Stimulated activated CD4-positive, alpha-beta T cell treated with anti-CD3 and anti-CD28 coated beads, TNF-alpha, amount 100 ng/mL, for 48 hours (primary cell): ENCODE results near the gene CDKN1C.
A peak's percentile ranks its signal among the peaks of the same experiment; 100 is the strongest.

ENCODE experiments used
- DNase-seq, 3 donors: peaks; one replicate each; pipeline ENCODE4 v3.0.0-alpha.2; 2020; ENCODE audit warnings: low read depth in 3 of 3

CDKN1C gene

DNA sequence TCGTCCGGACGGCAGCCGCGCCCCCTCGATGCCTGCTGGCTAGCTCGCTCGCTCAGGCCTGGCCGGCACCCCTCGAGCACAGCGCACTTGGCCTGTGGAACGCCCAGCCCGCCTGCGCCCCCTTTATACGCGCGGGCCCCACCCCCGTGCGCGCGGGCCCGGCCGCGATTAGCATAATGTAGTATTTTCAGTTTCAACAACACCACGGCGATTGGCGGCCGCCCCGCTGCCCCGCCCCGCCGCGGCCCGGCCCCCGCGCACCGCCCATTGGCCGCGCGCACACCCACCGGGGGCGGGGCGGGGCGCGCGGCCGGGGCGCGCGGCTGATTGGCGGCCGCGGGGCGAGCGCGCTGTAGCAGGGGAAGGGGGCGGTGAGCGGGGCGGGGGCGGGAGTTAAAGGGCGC lies at the start of gene CDKN1C:
CDKN1C (minus strand) TSS at position 98 of the 404 bp plus-strand sequence. CDS start 319 bp downstream, outside the sequence.
- peak; percentile 48 to 69 (median 61) for DNase-seq

DNA sequence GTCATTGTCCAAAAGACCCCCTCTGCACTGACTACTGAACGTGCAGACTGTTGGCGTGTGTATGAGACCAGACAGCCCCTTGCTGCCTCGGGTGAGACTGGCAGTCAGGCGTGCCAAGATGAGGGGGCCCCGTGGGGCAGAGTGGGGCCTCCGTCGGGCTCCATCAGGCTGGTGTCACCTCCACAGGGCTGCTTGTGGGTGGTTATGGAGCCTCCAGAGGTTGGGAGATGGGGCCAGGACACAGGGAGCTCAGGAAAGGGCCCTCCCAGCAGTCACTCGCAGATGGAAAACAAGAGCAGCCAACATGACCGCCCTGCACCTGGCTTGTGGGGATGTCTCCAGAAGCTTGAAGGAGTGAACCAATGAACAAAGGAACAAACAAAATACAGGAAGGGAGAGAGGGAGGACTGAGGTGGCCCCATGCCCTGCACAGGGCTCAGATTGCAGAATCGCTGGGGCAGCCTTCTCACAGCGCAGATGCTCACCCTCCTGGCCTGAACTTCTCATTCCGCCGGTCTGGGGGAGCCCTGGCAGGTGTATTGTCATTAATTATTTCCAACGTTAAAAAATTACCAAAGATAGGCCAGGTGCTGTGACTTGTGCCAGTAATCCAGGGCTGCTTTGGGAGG lies 49.1 kb upstream of the CDKN1C start:
- no peak for DNase-seq

GRCh38 chr11:2934021-2934550 lies 48.5 kb upstream of the CDKN1C start:
- DNase-seq: no peak

DNA sequence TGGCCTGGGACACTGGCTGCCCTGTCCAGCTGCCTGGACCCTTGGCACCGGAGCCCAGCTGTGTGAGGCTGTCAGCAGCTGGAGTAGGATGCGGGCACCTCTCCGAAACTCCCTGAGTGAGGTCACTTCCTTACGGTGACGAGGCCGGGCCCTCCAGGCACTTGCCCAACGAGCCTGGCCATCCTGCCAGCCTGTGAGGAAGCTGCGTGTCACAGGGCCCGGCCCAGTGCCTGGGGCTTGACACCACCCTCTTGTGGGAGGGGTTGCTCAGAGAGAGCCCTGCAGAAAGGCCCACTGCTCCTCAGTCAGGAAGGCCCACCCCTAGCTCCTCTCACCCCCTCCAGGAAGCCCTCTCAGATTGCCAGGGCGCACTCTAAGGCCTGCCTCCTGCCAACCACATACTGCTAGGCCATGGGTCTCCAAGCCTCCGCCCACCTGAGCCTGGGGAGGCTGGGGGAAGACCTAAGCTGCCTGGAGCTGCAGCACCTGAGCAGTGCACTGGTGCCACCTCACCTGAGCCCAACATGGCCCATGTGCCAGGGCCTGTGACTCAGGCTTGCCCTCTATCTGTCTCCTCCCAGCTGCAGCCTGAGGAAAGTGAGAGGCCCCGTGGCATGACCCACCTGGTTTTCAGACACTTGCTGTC lies 47.9 kb upstream of the CDKN1C start:
- DNase-seq: peak in 1 of 3 donors; percentile 50

DNA sequence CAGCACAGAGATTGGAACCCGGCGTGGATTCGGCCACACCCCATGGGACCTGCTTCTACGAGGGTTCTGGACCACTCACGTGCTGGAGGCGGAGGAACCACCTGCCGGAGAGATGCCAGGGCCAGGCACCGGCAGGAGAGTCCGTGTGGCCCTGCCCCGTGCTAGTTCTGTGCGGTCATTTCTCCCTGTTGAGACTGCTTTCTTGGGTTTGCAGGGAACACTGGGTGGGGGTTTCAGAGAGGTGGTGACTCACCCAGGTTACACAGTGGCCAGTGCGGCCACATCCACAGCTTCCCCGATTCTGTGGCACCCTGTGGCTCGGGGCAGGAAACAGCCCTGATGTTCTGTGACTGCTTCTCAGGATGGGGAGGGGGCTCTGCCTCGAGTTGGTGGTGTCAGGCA lies 47.3 kb upstream of the CDKN1C start:
- no peak for DNase-seq

DNA sequence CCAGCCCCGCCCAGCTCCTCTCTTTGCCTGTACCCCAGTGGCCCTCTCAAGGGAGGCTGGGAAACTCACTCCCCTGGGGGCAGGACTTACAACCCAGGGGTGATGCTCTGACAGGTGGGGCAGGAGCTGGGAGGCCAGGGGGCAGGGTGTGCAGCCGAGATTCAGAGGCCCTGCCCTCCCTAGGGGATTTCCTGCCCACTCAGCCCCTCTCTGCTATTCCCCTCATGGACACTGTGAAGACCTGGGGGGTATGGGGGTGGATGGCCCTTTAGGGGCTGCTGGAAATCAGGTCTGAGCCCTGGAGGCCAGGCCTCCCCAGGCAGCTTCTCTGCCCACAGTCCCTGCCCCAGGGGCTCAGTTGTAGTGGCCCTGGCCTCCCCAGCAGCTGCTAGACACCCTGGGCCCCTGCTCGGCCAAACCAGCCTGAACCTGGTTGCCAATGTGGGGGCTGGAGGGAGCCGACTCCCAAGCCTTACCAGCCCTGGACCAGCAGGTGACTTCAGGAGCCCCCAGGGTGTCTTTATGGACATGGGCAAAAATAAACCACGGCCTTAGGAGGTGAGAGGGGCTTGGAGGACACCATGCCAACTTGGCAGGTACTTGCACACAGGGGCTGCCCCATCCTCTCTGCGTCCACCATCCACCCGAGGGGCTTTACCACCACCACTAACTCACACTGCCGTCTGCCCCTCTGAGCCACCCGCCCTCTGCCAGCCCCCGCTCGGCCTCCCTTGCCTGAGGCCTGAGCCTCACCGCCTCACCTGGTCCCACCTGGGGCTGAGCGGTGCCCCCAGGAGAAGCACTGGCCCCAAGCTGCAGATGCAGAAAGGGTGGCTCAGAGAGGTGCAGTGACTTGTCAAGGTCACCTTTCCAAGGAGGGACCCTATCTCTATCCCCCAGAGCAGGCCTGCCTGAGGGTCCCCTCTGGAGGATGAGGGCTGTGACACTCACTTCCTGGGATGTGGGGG lies 46.5 kb upstream of the CDKN1C start:
- DNase-seq: no peak

DNA sequence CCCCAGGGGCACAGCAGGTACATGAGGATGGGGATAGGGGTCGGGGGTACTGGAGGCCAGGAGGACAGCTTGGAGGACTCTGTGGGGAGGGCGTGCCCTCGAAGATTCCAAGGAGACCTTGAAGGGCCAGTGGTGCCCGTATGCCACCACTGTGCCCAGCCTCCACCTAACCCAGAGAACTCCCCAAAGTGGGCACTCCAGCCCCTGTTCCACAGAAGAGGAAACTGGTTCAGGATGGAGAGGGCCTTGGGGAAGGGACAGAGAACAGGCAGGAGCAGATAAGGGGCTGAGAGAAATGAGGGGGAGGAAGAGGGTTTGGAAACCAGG lies 45.8 kb upstream of the CDKN1C start:
- no peak for DNase-seq

DNA sequence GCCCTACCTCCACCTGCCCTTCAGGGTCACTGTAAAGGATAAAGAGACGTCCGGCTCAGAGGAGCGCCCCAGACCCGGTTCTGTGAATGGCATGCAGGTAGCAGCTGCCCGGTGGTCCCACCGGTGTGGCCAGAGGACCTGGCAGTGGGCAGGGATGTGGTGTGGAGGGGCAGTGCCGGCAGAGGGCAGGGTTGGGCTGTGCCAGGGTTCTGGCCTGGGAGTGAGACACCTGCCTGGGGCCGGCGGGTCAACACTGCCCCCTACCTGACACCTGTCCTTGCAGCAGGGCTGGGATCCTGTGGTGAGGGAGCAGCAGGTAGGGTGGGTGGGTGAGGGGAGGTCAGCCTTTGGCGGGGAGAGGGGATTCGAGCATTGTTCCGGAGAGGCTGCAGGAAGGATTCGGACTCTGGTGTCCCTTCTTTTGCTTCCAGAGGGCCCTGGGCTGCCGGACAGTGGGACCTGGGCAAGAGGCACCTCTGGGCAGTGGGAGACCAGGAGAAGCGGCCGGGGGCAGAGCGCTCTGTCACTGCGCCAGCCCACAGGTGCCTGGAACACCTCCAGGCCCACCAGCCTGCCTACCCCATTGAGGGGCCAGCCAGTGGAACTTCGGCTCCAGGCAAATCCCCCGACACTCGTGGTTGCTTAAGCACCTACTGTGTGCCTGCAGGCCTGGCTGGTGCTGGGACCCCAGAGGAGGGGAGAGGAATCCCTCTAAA lies 45.3 kb upstream of the CDKN1C start:
- peak in 1 of 3 donors; percentile 39 for DNase-seq

DNA sequence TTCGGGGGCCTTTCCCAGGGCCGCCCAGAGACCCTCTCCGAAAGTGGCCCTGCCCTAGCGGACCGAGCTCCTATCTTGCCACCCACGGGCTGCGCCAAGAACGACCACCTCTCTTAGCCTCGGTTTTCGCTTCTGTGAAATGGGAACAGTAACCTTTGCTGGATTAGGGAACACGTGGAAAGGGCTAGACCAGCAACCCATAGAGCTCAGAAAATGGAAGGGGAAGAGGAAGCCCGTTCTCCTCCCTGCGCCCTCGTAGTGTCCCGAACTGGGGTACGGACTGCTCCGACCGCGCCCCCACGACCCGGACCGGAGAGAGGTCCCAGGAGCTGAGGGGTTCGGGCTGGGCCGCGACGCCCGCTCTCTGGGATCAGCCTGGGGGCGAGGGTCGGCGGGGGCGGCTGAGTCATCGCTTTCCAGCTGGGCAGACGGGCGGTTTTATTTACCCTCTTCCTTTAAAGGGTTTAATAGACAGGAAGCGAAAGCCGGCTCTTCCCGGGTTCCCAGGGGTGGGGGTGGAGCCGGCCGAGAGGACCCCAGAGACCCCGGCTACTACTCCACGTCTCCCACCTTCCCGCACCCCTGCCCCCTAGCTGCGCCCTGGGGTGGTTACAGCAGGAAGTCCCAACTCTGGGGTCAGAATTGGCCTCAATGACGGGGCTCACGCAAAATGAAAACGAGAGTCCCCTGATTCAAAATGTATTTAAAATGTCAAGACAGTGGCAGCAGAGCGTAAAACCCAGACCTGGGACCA lies 44.6 kb upstream of the CDKN1C start:
- peak in 1 of 3 donors; percentile 38 for DNase-seq

- DNase-seq: peak in 1 of 3 donors; percentile 45
These were observed 44.0 kb upstream of the CDKN1C start for GRCh38 chr11:2929531-2929949.

GRCh38 chr11:2928605-2929530 lies 43.3 kb upstream of the CDKN1C start, which contains the start of gene PHLDA2:
TSS of gene PHLDA2 (minus strand) at chr11:2929420. CDS start at chr11:2929364, 56 bp downstream.
- peak; percentile 37 to 52 (median 41) for DNase-seq

- DNase-seq: no peak
These were observed 42.5 kb upstream of the CDKN1C start for GRCh38 chr11:2927851-2928604.

- DNase-seq: no peak
These were observed 41.7 kb upstream of the CDKN1C start for GRCh38 chr11:2927121-2927800.

GRCh38 chr11:2926611-2927051 lies 41.1 kb upstream of the CDKN1C start:
- DNase-seq: no peak

DNA sequence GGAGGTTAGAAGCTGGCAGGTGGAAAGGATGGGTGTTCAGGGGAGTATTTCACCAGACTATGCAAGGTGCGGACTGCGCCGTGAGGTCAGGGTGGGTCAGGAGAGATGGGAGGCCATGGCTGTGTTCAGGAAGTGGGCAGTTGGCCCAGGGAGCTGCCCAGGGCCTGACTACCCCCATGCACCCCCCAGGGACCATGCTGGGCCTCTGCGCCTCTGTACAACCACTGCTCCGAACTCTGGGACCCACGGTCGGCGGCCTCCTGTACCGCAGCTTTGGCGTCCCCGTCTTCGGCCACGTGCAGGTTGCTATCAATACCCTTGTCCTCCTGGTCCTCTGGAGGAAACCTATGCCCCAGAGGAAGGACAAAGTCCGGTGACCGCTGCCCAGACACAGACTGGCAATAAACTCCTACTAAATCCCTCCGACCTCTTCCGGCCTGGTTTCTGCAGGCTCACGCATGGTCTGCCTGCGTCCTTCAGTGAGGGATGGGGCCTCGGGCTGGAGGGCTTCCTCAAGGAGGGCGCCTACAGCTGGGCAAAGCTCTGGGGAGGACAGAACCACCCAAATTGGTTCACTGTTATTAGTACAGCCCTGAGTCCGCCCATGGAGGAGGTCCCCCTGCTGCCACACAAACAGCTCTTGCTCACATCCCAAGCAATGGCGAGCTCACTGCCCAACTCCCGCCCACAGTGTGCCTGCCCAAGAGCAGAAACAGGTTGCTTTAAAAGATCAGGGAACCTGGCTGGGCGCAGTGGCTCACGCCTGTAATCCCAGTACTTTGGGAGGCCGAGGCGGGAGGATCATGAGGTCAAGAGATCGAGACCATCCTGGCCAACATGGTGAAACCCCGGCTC lies 39.5 kb upstream of the CDKN1C start:
- DNase-seq: no peak

GRCh38 chr11:2924381-2924780 lies 38.8 kb upstream of the CDKN1C start:
- DNase-seq: no peak
